SK-N-SH treated with all-trans-retinoic acid at 6 μM for 48 hours (cell line): ENCODE data around the gene RPAP3.

Experiments
- ARNTL ChIP-seq: fragments of 450-650 bp; formaldehyde crosslinking; IDR thresholded peaks from 2 replicates; pipeline ENCODE4 v1.5.0; 2020; ENCODE audit warnings: low read depth, mild to moderate bottlenecking, moderate library complexity, borderline replicate concordance
- GLIS3 ChIP-seq: fragments of 250-450 bp; sonication (Bioruptor Pico); IDR thresholded peaks from 2 replicates; pipeline ENCODE4 v1.5.0; 2020; ENCODE audit warnings: mild to moderate bottlenecking, moderate library complexity
- POU6F1 ChIP-seq: fragments of 250-450 bp; sonication (Bioruptor Pico); IDR thresholded peaks from 2 replicates; pipeline ENCODE4 v1.8.0; 2021; ENCODE audit warnings: low read depth, mild to moderate bottlenecking, moderate library complexity, borderline replicate concordance
- PPARA ChIP-seq: fragments of 250-450 bp; sonication (Bioruptor Pico); IDR thresholded peaks from 2 replicates; pipeline ENCODE4 v1.5.0; 2020; ENCODE audit warnings: mild to moderate bottlenecking, borderline replicate concordance
- RARB ChIP-seq: fragments of 250-450 bp; sonication (Bioruptor Pico); IDR thresholded peaks from 2 replicates; pipeline ENCODE4 v1.8.0; 2021; ENCODE audit warnings: mild to moderate bottlenecking, moderate library complexity
- ZFP3 ChIP-seq: fragments of 250-450 bp; sonication (Bioruptor Pico); IDR thresholded peaks from 2 replicates; pipeline ENCODE4 v1.5.0; 2020; ENCODE audit warnings: mild to moderate bottlenecking, moderate library complexity
- ZFP30 ChIP-seq: fragments of 450-650 bp; formaldehyde crosslinking; IDR thresholded peaks from 2 replicates; pipeline ENCODE4 v1.5.0; 2022; ENCODE audit warnings: mild to moderate bottlenecking, moderate library complexity
- ZNF565 ChIP-seq: fragments of 450-650 bp; formaldehyde crosslinking; conservative IDR thresholded peaks from 2 replicates; pipeline ENCODE4 v1.5.0; 2020; ENCODE audit warnings: low read depth, mild to moderate bottlenecking, moderate library complexity

GRCh38 chr12:47705566-47706425, at the start of gene RPAP3:
- TF ChIP-seq GLIS3 (CRISPR knock-in tag): no peak
- no peak for TF ChIP-seq ZNF565
- no peak for TF ChIP-seq RARB (CRISPR knock-in tag)
- TF ChIP-seq ZFP3: no peak
- no peak for TF ChIP-seq ZFP30 (CRISPR knock-in tag)
- no peak for TF ChIP-seq PPARA
- TF ChIP-seq ARNTL (CRISPR knock-in tag): no peak
- no peak for TF ChIP-seq POU6F1 (CRISPR knock-in tag)
